Memory B cell (primary cell): ENCODE data around the gene TEAD1.

Source experiments
- ATAC-seq: fragments of 150-1000 bp; cut with Tn5 transposase; 2 replicates; pipeline ENCODE4 v1.10.0; 2021; ENCODE audit warnings: low read depth, mild to moderate bottlenecking, moderate library complexity
- DNase-seq, 2 donors: peaks; one replicate each; pipeline ENCODE4 v3.0.0; 2022; ENCODE audit warnings: low spot score in 2 of 2
- H3K27ac Mint-ChIP-seq: one replicate; pipeline ENCODE4 v1.8.0; 2022; ENCODE audit warnings: mild to moderate bottlenecking, moderate library complexity, mixed read lengths
- H3K27me3 Mint-ChIP-seq: one replicate; pipeline ENCODE4 v1.8.0; 2022; ENCODE audit warnings: mixed read lengths
- H3K36me3 Mint-ChIP-seq: one replicate; pipeline ENCODE4 v1.8.0; 2022; ENCODE audit warnings: mild to moderate bottlenecking, mixed read lengths
- H3K4me1 Mint-ChIP-seq: one replicate; pipeline ENCODE4 v1.8.0; 2022; ENCODE audit warnings: mixed read lengths
- H3K4me3 Mint-ChIP-seq: one replicate; pipeline ENCODE4 v1.8.0; 2022; ENCODE audit warnings: mild to moderate bottlenecking, moderate library complexity, mixed read lengths
- H3K9me3 Mint-ChIP-seq: one replicate; pipeline ENCODE4 v1.8.0; 2022; ENCODE audit warnings: mixed read lengths

The TEAD1 gene

GRCh38 chr11:12696911-12697581, 22.8 kb downstream of the TEAD1 start:
- Mint-ChIP-seq H3K4me3 (no peak overlapping the region), H3K36me3 (no peaks in the 10 kb centered on the region), H3K9me3 (no peaks in the 10 kb centered on the region), H3K27ac (no peak overlapping the region), H3K27me3 (peaks cover 4% of the 10 kb centered on the region), H3K4me1 (no peaks in the 10 kb centered on the region)
- ATAC-seq, result no peak
- no peak for DNase-seq

DNA sequence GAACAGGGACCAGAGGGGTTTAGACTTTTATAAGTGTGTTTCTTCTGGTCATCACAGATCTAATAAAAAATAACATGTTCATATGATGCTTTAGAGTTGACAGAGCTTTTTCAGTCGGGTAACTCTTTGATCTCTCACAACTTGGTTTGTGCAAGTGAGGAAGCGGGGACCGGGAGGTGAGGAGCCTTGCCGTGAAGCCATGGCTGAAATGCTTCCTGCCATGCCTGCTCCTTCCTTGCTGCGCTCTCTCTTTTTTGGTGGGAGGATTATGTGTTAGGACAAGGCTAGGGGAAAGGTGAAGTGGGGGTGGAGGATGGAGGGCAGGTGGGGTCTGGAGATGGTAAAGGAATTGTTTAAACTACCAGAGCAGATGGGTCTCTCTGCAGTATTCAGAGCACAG, 23.8 kb downstream of the TEAD1 start:
- DNase-seq (no peak), ATAC-seq (no peak)
- Mint-ChIP-seq H3K27me3 (peaks cover 4% of the 10 kb centered on the region), H3K4me1 (no peaks in the 10 kb centered on the region), H3K9me3 (no peaks in the 10 kb centered on the region), H3K36me3 (no peaks in the 10 kb centered on the region), H3K4me3 (no peak overlapping the region), H3K27ac (no peak overlapping the region)

GRCh38 chr11:12701811-12702592, 27.8 kb downstream of the TEAD1 start:
- Mint-ChIP-seq H3K9me3 (no peaks in the 10 kb centered on the region), H3K27me3 (no peaks in the 10 kb centered on the region), H3K36me3 (no peaks in the 10 kb centered on the region), H3K4me1 (no peaks in the 10 kb centered on the region), H3K4me3 (no peak overlapping the region), H3K27ac (no peak overlapping the region)
- DNase-seq (no peak), ATAC-seq (no peak)

- DNase-seq (no peak), ATAC-seq (no peak)
- no peaks in the 10 kb centered on the region for H3K4me1 Mint-ChIP-seq
- H3K36me3 Mint-ChIP-seq, result no peaks in the 10 kb centered on the region
- H3K4me3 Mint-ChIP-seq, result no peak overlapping the region
- H3K9me3 Mint-ChIP-seq, result no peaks in the 10 kb centered on the region
- no peak overlapping the region for H3K27ac Mint-ChIP-seq
- peaks cover 2% of the 10 kb centered on the region for H3K27me3 Mint-ChIP-seq
These were observed 28.8 kb downstream of the TEAD1 start for GRCh38 chr11:12702999-12703453.

DNA sequence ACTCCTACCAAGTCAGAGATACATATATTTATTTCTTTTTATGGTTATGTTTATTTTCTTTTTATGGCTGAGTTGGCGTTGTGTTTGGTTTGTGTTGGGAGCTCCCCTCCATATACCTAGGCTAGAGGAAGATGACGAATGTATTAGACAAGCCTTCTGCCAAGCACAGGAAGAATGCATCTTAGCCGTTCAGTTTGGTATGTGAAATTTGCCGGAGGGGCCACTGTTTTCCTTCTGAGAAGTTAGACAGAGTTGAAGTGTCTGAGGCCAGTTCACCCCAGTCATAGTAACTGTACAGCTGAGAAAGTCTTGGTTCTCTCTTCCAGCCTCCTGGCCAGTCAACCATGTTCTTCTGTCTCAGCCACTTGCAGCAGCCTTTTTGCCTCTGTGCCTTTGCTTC, 29.8 kb downstream of the TEAD1 start:
- Mint-ChIP-seq H3K4me3 (no peak overlapping the region), H3K9me3 (no peaks in the 10 kb centered on the region), H3K36me3 (no peaks in the 10 kb centered on the region), H3K27me3 (peaks cover 2% of the 10 kb centered on the region), H3K27ac (no peak overlapping the region), H3K4me1 (no peaks in the 10 kb centered on the region)
- no peak for ATAC-seq
- no peak for DNase-seq

DNA sequence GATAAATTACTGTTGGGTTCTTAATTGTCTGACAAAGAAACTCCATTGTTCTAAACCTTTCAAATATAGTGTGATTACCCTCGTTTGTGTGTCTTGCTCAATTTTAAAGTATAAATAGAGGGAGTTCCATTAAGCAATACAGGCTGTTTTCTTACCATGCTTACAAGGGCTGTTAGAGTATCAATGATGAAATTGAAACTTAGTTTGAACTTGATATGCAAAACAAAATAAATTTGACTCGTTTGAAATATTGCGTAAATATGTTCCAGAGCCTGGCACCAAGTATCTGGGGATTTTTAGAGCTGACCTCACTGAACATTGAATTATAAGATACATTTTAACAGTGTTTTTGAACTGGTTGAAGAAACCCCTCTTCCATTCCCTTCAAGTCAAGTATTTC, 31.7 kb downstream of the TEAD1 start:
- H3K36me3 Mint-ChIP-seq, result no peaks in the 10 kb centered on the region
- DNase-seq (no peak), ATAC-seq (no peak)
- peaks cover 4% of the 10 kb centered on the region for H3K27me3 Mint-ChIP-seq
- H3K27ac Mint-ChIP-seq, result no peak overlapping the region
- H3K9me3 Mint-ChIP-seq, result no peaks in the 10 kb centered on the region
- H3K4me3 Mint-ChIP-seq, result no peak overlapping the region
- no peaks in the 10 kb centered on the region for H3K4me1 Mint-ChIP-seq

DNA sequence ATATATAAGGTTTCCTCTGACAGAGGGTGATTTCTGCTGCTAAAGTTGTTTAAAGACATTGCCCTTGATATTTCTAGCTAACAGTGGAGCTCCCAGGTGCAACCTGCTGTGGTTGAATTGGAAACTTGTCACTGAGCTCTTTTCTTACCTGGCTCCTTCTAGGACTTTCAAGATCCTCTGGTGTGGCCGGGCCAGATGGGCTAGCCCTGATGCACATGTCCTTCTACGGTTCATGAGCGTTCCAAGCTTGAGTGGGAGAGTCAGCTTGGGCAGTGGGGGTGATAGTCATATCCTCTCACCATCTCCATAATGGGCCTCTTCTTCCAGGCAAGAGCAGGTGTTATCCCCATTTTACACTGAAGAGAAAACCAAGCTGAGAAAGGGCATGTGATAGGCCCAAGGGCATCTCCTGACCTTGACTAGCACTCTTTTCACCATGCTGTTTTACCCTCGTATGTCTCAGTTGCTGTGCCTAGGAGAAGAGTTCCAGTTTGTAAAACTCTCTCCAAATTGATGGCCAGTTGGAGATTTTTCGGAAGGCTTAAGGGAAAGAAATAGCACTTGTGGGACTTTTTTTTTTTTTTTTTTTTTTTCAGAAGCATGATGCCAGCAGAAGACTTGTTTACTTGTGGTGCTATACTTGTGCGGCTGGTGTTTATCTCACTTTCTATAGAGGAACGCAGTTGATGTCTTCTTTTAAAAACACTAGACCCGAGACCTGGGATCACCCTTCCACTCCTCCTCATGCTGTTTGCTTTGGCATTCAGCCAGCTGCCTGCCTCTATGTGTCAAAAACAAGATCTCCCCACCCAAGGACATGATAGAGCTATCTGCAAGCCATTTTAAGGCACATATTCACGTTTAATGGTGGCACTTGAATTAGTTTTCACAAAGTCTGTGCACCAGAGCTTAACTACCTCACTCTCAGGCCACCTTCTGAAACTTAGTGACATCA, 32.6 kb downstream of the TEAD1 start:
- Mint-ChIP-seq H3K4me1 (no peaks in the 10 kb centered on the region), H3K4me3 (no peak overlapping the region), H3K9me3 (no peaks in the 10 kb centered on the region), H3K27ac (no peak overlapping the region), H3K36me3 (no peaks in the 10 kb centered on the region), H3K27me3 (peaks cover 4% of the 10 kb centered on the region)
- ATAC-seq (no peak), DNase-seq (no peak)

DNA sequence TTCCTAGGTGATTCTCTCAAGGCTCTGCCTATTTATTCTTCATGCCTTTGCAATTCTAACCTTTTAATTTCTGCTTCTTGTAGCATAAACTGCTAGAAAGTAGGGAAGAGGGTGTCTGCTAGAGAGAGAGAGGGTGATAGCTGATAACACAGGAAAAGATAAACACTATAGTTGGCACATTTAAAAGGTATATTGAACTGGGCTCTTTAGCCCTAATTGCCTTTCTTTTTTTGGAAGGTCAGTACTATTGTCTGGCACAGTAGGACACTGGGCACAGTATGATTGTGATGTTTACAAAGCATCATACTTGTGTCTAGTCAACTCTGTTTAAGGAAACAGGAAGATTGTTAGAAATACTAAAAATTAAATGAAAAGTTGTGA, 33.3 kb downstream of the TEAD1 start:
- Mint-ChIP-seq H3K27ac (no peak overlapping the region), H3K4me1 (no peaks in the 10 kb centered on the region), H3K9me3 (no peaks in the 10 kb centered on the region), H3K4me3 (no peak overlapping the region), H3K36me3 (no peaks in the 10 kb centered on the region), H3K27me3 (peaks cover 4% of the 10 kb centered on the region)
- DNase-seq (no peak), ATAC-seq (no peak)

DNA sequence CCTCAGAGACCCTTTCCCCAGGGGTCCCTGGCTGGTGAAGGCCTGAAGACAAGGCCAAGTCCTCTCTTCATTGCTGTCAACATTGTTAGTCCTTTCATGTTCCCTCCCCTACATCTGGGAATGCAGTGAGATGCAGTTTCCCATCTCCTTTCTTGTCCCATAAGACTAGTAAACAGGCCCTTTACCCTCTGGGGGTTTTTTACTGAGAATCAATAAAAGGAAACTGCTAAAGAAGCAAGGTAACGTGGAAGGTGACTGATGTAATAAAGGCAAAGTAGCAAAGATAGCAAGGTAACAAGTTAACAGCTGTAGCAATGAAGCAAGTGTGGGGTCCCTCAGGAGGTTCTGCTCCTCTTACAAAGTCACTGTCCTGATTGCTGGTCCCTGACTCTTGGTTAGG, 37.3 kb downstream of the TEAD1 start:
- Mint-ChIP-seq H3K4me1 (no peaks in the 10 kb centered on the region), H3K4me3 (no peak overlapping the region), H3K9me3 (no peaks in the 10 kb centered on the region), H3K27me3 (peaks cover 7% of the 10 kb centered on the region), H3K36me3 (no peaks in the 10 kb centered on the region), H3K27ac (no peak overlapping the region)
- DNase-seq (no peak), ATAC-seq (no peak)

DNA sequence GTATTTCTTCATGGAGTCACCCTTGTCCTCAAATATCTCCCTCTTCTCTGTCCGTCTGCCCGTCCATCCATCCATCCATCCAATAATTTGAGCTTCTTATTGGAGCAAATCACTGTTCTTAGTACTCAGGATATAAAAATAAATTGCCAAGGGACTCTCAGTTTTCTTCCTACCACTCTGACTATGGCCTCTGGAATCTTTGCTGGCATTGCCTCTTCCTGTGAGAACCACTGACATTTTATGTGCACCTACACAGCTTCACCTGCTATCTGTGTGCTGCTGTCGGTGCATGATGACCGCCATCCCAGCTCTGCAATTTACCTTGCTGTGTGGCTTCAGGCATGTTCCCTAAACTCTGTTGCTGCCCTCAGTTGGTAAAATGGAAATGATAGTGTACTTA, 37.9 kb downstream of the TEAD1 start:
- no peak for ATAC-seq
- Mint-ChIP-seq H3K27ac (no peak overlapping the region), H3K9me3 (no peaks in the 10 kb centered on the region), H3K4me1 (no peaks in the 10 kb centered on the region), H3K27me3 (peaks cover 6% of the 10 kb centered on the region), H3K4me3 (no peak overlapping the region), H3K36me3 (no peaks in the 10 kb centered on the region)
- DNase-seq, result no peak

DNA sequence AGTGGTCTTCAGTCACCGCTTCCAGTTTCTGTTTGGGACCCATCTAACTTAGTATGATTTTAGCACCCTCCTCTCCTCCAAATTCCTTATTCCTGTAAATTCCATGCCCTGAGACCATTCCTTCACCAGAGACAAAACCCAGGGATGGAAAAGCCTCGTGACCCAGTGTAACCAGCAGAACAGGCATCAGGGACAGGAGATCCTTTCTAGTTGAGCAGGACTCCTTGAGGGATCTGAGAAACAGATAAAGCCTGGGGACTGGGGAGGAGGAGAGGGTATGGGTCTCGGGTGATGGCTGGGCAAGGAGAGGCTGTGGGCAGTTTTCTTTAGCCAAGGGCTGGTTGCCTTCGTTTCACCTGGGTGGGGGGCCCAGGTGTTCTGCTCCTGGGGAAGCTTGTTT, 40.9 kb downstream of the TEAD1 start:
- H3K27ac Mint-ChIP-seq, result no peak overlapping the region
- no peak overlapping the region for H3K4me3 Mint-ChIP-seq
- H3K9me3 Mint-ChIP-seq, result no peaks in the 10 kb centered on the region
- no peak for DNase-seq
- ATAC-seq, result no peak
- no peaks in the 10 kb centered on the region for H3K4me1 Mint-ChIP-seq
- H3K27me3 Mint-ChIP-seq, result peaks cover 7% of the 10 kb centered on the region
- no peaks in the 10 kb centered on the region for H3K36me3 Mint-ChIP-seq

- Mint-ChIP-seq H3K4me3 (no peak overlapping the region), H3K36me3 (no peaks in the 10 kb centered on the region), H3K27me3 (peaks cover 8% of the 10 kb centered on the region), H3K9me3 (no peaks in the 10 kb centered on the region), H3K4me1 (no peaks in the 10 kb centered on the region), H3K27ac (no peak overlapping the region)
- no peak for ATAC-seq
- no peak for DNase-seq
These were observed 41.7 kb downstream of the TEAD1 start for GRCh38 chr11:12715941-12716340.

- no peak overlapping the region for H3K27ac Mint-ChIP-seq
- H3K27me3 Mint-ChIP-seq, result peaks cover 9% of the 10 kb centered on the region
- no peaks in the 10 kb centered on the region for H3K4me1 Mint-ChIP-seq
- H3K36me3 Mint-ChIP-seq, result no peaks in the 10 kb centered on the region
- DNase-seq (no peak), ATAC-seq (no peak)
- H3K4me3 Mint-ChIP-seq, result no peak overlapping the region
- H3K9me3 Mint-ChIP-seq, result no peaks in the 10 kb centered on the region
These were observed 42.6 kb downstream of the TEAD1 start for GRCh38 chr11:12716816-12717215.

DNA sequence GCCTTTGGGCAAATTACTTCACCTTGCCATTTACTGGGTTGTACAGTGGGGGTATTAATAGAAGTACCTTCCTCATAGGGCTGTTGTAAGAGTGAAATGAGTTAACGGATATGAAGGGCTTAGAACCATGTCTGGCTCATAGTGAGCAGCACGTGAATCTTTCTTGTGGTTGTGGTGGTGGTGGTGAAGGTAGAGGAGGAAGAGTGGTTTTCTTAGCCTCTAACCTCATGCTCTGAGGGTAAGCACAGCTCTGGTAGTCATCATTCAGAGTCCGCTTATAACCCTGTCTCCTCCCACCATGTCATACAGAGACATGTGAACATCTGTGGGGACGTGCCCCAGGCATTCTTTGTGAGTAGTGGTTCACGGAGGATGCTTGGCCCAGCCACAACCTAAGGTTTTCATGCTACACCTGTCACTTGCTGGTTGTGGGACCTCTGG, 43.6 kb downstream of the TEAD1 start:
- Mint-ChIP-seq H3K27me3 (peaks cover 9% of the 10 kb centered on the region), H3K4me1 (no peaks in the 10 kb centered on the region), H3K36me3 (no peaks in the 10 kb centered on the region), H3K4me3 (no peak overlapping the region), H3K9me3 (no peaks in the 10 kb centered on the region), H3K27ac (no peak overlapping the region)
- DNase-seq (no peak), ATAC-seq (no peak)
